Measurements from ENCODE around the gene ELF2.
A peak's percentile ranks its signal among the peaks of the same experiment; 100 is the strongest.
"Not testable (repeated sequence)": the region's sequence is repeated elsewhere in the genome, so short reads cannot be mapped to it uniquely, and the experiment has no call there.

The ELF2 gene

DNA sequence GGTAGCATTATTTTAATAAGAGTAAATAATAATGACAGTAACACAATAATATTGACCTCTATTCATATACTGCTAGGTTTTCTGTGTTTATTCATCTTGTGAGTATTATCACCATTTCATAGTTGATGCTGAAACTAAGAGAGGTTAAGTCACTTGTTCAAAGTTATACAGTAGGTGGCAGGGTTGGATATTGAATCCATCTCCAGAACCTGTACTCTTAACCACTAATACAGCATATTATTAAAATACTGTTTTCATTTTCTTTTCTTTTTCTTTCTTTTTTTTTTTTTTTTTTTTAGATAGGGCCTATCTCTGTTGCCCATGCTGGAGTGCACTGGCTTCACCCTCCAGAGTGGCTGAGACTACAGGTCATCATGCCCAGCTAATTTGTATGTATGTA lies 7.1 kb upstream of the ELF2 start:
- no peak for DNase-seq

DNA sequence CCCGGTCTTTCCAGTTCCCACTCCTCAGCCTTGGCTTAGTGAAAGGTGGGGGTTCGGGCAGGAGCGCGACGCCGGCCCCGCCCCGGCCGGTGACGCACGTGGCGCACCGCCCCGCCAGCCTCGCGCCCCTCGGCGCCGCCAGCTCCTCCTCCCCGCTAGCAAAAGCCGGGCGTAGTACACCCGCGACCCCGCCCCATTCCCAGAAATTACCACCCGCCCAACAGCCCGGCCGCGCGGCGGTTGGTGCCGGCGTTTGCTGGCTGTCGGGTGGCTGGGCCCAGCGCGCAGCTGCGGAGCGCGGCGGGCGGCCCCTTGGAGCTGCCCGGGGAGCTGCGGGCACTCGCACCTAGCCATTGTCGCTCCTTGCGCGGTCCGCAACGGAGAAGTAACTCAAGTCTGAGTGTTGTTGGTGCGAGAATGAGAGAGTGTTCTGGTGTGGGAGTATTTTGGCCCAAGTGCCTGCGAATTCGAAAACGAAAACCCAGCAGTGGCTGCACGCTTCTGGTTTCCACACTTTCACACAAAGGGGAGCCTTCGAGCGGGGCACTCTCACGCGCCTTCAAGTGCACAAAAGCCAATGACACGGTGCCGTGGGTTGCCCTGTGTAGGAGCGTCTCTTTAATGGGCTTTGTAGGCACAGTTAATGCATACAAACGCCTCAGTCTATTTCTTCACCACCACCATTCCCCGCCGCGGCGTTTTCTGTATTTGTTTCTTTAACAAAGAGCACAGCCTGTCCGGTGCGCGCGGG lies 1.0 kb upstream of the ELF2 start:
- DNase-seq = peak; percentile 98

DNA sequence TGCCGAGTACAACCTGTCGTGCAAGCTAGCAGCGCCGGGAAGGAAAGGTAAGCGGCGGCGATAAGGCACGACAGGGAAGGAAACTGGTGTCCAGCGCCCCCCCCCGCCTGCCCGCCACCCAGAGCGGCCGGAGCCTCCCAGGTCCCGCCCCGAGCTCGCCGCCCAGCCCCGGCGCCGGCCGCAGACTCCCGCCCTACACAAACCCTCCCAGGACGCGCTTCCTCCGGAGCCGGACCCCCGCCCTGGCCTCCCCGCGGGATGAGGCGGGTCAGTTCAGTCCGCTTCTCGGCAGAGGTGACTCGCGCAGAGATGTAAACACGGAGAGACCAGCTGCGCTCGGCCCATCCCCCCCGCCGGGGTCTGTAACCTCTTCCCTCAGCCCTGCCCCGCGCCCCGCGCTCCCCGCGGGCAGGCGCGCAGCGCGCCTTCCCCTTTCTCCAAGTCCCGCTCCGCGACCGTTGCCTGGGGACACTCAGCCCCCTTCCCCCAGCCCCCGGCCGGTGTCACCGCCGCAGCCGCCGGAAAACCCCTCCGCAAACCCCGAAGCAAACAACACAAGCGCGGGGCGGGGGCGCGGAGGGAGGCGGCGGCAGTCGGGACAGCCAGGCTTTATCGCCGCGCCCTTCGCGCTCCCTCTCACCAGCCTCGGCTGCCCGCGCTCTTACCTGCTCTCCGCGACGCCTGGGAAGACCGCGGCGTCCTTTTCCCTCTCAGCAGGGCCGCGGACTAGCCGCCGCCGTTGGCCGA lies 543 bp downstream of the ELF2 start:
- peak; percentile 88 for DNase-seq

DNA sequence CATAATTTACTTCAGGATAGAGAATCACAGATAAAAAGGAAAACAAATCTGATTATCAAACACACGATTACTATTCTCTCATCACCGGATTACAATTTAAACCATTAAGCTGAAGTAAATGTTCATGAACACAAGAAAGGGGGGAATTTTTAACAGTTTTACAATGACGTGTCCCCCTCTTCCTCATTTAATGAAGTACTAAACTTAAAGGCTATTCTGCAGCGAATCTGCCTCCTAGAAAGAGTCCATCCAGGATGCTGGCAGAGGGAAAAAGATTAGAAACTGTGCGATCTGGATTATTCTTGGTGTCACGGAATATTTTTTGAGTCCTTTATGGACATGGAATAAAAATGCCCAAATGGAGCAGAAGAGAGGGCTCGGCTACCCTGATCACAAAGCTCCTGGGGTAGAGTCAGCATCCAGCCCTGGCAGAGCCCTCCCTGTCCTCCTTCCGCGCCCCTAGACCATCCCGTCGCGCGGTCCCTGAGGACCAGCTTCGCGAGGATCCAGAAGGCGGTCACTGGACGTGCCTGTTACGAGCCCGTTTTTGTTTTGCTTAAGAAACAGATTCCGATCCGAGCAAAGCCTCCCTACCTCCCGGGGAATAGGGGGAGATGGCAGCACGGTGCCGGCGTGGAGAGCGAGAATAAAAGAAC lies 1.2 kb downstream of the ELF2 start:
- DNase-seq = no peak

DNA sequence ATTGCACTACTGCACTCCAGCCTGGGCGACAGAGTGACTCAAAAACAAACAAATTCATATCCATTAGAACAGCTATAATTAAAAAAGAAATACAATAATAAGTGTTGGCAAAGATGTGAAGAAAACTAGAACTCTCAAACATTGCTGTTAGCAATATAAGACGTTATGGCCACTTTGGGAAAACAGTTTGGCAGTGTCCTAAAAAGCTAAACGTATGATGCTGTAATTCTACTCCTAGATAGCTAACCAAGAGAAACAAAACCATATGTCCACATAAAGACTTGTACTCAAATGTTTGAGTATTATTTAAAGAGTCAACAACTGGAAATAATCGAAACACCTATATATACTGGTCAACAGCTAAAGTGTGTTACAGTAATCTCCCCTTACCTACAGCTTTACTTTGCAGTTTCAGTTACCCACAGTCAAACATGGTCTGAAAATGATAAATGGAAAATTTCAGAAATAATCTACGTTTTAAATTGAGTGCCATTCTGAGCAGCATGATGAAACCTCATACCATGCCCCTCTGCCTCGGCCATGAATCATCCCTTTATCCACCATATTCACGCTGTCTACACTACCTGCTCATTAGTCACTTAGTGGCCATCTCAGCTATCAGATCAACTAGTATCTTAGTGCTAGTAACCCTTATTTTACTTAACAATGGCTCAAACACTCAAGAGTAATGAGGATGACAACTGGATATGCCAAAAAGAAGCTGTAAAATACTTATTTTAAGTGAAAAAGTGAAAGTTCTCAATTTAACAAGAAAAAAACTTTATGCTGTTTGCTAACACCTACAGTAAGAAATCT lies 4.9 kb downstream of the ELF2 start:
- no peak for DNase-seq

DNA sequence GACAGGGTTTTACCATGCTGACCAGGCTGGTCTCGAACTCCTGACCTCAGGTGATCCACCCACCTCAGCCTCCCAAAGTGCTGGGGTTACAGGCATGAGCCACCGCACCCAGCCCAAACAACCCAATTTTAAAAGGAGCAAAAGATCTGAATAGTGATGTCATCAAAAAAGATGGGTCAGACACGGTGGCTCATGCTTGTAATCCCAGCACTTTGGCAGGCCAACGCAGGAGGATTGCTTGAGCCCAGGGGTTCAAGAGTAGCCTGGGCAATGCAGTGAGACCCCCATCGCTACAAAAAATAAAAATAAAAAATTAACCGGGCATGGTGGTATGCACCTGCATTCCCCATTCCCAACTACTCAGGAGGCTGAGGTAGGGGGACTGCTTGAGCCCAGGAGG lies 6.1 kb downstream of the ELF2 start:
- no peak for DNase-seq

DNA sequence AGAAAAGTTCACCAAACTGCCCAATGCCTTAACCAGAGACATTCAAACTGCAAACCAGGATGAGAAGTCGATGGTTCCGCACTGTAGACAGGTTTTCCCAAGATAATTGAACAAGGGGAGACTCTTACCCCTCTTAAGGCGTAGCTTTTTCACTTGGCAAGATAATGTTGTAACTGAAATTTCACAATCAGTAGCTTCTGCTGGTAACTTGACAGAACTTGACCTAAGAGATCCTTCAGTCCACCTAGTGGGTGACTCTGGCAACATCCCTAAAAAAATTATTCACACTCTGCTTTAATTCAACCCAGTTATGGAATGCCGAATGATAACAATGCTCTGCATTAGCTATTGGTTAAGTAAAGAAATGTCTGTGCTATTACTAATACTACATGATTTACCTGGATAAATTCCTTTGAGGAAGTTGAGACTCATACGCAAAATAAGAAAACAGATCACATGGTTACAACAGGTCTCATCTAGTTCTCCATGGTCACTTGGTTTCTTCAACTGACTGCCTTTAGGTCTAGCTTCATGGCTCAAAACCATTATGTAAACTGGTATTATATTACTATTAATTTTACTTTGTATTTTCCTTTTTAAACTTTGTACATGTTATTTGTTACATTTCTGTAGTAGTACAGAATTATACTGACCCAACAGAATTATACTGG lies 9.1 kb downstream of the ELF2 start:
- DNase-seq = no peak

DNA sequence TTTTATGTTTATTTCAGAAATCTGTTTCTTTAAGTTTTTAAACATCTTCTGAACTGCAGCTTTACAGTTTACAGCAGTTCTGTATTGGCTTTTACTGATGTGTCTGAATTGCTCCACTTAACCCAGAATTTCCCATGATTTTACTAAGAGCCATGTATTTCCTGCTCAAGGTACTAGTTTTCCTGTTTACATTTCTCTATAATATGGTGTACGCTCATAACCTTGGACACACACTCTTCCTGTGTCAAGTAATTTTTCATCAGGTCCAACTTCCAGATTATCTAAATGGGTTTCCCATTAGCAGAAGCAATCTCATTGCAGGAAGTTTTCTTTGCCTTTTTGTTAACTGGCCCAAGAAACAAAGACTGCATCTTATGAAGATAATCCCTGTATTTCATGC lies 12.3 kb downstream of the ELF2 start:
- DNase-seq = no peak

DNA sequence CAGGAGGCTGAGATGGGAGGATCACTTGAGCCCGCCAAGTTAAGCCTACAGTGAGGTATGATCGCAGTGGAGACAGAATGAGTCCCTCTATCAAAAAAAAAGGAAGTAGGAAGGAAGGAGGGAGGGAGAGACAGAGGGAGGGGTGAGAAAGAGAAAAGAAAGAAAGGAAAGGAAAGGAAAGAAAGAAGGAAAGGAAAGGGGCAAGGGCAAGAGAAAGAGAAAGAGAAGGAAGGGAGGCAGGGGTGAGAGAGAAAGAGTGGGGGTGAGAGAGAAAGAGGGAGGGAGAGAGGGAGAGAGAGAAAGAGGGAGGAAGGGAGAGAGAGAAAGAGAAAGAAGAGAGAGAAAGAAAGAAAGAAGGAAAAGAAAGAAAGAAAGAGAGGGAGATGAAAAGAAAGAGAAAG lies 13.2 kb downstream of the ELF2 start:
- DNase-seq = no peak

DNA sequence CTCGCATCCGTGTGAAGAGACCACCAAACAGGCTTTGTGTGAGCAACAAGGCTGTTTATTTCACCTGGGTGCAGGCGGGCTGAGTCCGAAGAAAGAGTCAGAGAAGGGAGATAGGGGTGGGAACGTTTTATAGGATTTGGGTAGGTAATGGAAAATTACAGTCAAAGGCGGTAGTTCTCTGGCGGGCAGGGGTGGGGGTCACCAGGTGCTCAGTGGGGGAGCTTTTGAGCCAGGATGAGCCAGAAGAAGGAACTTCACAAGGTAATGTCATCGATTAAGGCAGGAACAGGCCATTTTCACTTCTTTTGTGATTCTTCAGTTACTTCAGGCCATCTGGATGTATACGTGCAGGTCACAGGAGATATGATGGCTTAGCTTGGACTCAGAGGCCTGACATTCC lies 19.0 kb downstream of the ELF2 start:
- not testable (repeated sequence) for DNase-seq

DNA sequence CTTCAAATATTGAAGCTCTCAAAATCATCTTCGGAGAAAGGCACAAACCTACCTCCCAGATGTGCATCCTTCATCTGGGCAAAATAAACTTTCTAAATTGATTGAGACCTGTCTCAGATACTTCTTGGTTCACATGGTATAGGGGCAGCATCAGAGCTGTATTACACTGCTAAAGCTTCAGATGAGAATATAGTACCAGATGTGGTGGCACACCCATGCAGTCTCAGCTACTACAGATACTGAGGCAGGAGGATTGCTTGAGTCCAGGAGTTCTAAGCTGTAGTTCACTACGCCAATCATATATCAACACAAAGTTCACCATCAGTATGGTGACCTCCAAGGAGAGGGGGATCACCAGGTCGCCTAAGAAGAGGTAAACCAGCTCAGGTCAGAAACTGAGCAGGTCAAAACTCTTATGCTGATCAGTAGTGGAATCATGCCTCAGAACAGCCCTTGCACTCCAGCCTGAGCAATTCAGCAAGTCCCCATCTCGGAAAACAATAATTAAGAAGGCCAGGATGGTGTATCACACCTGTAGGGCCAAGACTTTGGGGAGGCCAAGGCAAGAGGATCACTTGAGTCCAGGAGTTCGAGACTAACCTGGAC lies 22.0 kb downstream of the ELF2 start:
- no peak for DNase-seq

DNA sequence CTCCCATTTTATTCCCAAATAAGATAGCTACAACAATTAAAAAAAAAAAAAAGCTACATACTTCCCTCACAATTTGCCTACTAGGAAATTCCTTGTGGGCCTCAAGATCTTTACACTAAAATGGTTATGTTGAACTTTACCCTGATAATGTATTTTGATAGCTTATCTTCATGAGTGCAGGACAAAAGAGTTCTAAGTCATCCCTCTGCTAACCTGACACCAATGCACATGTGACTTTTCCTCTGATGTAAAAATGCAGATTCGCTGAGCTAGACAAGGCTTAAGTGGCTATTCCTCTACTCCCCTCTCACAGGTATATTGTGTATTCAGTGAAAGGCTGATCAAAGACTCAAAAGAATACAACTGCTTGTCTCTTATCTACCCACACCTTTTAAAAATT lies 22.5 kb downstream of the ELF2 start:
- no peak for DNase-seq

DNA sequence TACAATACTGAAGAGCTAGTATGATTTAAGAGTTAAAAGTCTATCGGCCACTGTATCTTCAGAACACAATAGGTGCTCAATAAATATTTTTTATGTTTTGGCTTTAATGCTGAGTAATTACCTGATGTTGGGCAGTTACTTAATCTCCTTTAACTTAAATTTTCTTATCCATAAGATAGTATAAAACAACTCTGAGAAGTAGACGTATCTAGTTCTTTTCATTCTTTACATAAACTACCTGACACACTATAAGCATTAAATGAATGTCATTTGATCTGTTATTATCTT lies 22.9 kb downstream of the ELF2 start:
- no peak for DNase-seq

DNA sequence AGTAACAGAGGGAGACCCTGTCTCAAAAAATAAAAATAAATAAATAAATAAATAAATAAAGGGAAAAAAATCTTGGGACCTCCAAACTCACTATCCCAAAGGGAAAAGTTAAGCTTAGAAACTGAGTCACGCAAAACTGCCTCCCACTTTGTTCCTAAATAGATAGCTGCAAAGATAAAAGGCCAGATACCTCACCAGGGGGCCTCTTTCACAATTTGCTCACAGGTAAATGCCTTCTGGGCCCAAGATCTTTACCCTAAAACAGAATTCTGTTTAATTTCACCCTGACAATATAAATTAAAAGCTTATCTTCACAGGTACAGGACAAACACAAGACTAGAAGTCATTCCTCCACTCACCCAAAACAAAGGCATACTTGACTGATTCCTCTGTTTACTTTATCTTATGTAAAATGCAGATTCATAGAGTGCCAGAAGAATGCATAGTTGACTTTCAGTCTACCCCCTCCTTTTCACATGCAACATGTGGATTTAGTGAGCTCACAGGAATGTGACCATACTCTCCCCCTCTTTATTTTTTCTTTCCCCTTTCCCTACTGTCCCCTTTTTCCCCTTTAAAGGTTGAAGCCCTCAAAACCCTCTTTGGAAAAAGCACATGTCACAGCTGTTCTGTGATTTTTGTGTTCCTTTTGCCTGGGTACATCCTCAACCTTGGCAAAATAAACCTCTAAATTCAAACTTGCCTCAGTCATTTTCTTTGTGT lies 23.4 kb downstream of the ELF2 start:
- no peak for DNase-seq

DNA sequence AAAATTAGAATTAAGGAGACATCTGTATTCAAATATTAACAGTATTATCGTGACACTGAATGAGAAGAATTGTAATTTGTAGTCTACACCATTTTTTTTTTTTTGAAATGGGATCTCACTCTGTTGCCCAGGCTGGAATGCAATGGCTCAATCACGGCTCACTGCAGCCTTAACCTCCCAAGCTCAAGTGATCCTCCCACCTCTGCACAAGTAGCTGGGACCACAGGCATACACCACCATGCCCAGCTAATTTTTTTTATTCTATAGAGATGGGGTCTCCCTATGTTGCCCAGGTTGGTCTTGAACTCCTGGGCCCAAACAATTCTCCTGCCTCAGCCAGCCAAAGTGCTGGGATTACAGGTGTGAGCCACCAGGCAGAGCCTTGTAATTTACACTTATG lies 24.8 kb downstream of the ELF2 start:
- DNase-seq = no peak

DNA sequence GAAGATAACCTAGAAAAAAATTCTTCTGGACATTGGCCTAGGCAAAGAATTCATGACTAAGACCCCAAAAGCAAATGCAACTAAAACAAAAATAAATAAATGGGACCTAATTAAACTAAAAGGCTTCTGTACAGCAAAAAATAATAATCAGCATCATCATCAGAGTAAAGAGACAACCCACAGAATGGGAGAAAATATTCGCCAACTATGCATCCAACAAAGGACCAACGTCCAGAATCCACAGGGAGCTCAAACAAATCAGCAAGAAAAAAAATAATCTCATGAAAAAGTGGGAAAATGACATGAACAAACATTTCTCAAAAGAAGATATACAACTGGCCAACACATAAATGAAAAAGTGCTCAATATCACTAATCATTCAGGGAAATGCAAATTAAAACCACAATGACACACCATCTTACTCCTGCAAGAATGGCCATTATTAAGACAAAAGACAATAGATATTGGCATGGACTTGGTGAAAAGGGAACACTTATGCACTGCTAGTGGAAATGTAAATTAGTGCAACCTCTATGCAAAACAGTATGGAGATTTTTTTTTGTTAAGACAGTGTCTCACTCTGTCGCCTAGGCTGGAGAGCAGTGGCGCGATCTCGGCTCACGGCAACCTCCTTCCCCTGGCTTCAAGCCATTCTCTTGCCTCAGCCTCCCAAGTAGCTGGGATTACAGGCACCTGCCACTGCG lies 29.9 kb downstream of the ELF2 start:
- no peak for DNase-seq

DNA sequence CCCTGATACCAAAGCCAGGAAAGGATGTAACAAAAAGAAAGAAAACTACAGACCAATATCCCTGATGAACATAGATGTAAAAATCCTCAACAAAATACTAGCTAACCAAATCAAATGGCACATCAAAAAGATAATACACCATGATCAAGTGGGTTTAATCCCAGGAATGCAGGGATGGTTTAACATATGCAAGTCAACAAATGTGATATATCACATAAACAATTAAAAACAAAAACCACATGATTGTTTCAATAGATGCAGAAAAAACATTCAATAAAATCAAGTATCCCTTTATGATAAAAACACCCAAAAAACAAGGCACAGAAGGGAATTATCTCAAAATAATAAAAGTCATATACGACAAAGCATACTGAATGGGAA lies 31.5 kb downstream of the ELF2 start:
- no peak for DNase-seq

DNA sequence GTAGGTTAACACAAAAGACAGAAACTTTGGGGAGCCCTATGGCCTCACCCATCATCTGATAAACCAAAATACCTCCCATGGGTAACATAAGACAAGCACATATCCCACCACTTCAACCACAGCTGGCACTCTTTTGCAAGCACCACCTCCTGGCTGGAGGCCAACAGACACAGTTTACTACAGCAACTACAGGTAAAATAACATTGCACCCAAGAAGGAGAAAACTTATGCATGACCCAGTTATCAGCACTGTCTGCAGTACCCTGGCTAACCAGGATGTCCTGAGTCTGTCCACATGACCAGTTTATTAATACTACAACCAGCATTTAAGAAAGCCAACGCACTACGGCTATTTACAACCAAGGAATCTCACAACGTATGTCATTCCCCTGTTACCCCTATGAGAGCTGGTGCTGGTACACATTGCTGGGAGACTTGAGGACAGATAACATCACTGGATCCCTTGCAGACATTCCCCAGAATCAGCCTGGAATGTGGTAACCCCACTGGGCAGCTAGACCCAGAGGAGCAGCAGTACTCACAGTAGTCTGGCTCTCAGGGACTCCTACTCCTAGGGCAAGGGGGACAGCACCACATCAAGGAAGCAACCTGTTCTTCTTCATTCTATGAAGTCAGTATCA lies 32.0 kb downstream of the ELF2 start:
- no peak for DNase-seq

DNA sequence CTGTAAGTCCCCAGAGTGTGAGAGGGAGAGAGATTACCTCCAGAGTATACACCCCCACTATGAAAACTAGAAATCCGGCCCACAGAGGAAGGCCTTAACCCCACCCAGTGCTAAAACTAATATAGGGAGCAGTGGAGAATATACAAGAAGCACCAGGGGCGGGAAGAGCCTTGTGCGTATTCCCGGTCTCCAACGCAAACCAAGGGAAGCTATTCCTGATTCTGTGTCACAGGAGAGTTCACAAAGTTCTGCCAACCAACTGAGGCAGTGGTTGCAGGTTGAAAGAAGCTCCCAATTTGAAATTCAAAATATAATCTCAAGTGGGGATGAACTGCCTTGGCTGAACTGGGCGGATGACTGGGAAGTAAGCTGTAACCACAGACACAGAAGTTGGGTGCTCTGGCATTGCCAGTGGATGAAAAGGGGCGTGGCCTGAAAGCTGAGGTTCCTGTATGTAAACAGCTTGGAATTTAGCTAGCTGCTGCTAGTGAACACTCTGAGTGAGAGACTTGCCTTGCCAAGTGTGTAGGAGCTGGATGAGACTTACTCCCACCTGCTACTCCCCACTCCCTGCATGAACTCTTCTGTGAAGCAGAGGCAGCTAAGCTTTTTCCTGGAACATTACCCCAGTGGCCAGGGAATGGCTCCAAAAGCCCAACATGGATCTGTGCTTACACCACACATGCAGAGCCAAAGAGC lies 32.7 kb downstream of the ELF2 start:
- DNase-seq = peak; percentile 36

DNA sequence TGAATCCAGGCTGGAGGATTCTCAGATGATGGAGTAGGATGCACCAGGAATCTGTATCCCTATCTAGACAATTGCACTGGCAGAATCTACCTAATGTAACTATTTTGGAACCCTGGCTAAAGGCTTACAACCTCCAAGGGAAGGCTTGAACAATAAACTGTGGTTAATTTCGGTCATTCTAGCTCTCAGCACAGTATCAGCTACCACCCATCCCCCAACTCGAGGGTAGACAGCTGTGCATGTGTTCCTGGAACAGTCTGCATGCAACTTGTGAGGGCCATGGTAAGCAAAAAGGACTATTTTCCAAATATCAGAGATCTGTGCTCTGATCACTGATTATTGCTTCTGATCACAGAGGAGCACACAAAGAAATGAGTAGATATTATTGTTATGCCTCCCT lies 34.0 kb downstream of the ELF2 start:
- no peak for DNase-seq
